CD14-positive monocyte (primary cell): ENCODE measurements around the gene GIT2. TPM values are rescaled to one million over a fixed set of nuclear protein-coding genes. Genes with fewer than 3 reads are reported as not detected.
A peak's percentile ranks its signal among the peaks of the same experiment; 100 is the strongest.

Experiments
- DNase-seq, 3 donors: peaks; one replicate each; pipeline ENCODE4 v3.0.0-alpha.2; 2011 to 2022
- H2AFZ ChIP-seq: 2 replicates; pipeline ENCODE4 v1.6.0; 2012; ENCODE audit warnings: mild to moderate bottlenecking, low read depth, low read length, inconsistent platforms; ENCODE audit not compliant: insufficient read depth, poor library complexity, severe bottlenecking
- H3K27ac ChIP-seq, 2 donors: 1 replicate in 1 of 2; 2 replicates in 1 of 2; pipeline ENCODE4 v1.5.1; 2012 to 2013; ENCODE audit warnings: low read length in 2 of 2, control low read depth in 1 of 2, inconsistent platforms in 1 of 2, low read depth in 1 of 2, mild to moderate bottlenecking in 1 of 2
- H3K27me3 ChIP-seq, 2 donors: one replicate each; pipeline versions ENCODE4 v1.6.0 to v1.6.1; 2011 to 2013; ENCODE audit warnings: low read length in 2 of 2; ENCODE audit not compliant: control insufficient read depth in 2 of 2, insufficient read depth in 2 of 2
- H3K36me3 ChIP-seq, 2 donors: replicated peaks in 1 of 2; 1 replicate in 1 of 2; 2 replicates in 1 of 2; pipeline versions ENCODE4 v1.5.1 to v1.6.1; 2012 to 2013; ENCODE audit warnings: low read length in 2 of 2, control low read depth in 1 of 2, inconsistent platforms in 1 of 2, mild to moderate bottlenecking in 1 of 2; ENCODE audit not compliant: insufficient read depth in 2 of 2, control insufficient read depth in 1 of 2
- H3K4me1 ChIP-seq, 2 donors: 1 replicate in 1 of 2; 2 replicates in 1 of 2; pipeline versions ENCODE4 v1.5.1 to v1.6.1; 2012 to 2013; ENCODE audit warnings: low read length in 2 of 2, control low read depth in 1 of 2, inconsistent platforms in 1 of 2, mild to moderate bottlenecking in 1 of 2, moderate library complexity in 1 of 2; ENCODE audit not compliant: insufficient read depth in 2 of 2, control insufficient read depth in 1 of 2
- H3K4me2 ChIP-seq: replicated peaks from 2 replicates; pipeline ENCODE3; 2012; ENCODE audit warnings: low read length, moderate library complexity, mild to moderate bottlenecking; ENCODE audit not compliant: poor library complexity, severe bottlenecking; ENCODE audit errors: extremely low read depth
- H3K4me3 ChIP-seq, 3 experiments: fragments of 200-600 bp in 1 of 3; sonication (generic) in 1 of 3; replicated peaks in 1 of 3; 1 replicate in 2 of 3; 2 replicates in 1 of 3; pipeline ENCODE4 v1.5.1; 2011 to 2013; ENCODE audit warnings: low read length in 3 of 3, mild to moderate bottlenecking in 3 of 3, control low read depth in 2 of 3, low read depth in 2 of 3, inconsistent platforms in 1 of 3, moderate library complexity in 1 of 3
- H3K79me2 ChIP-seq: 2 replicates; pipeline ENCODE4 v1.6.0; 2012; ENCODE audit warnings: mild to moderate bottlenecking, control low read depth, inconsistent platforms, low read length, moderate library complexity; ENCODE audit not compliant: insufficient read depth
- H3K9ac ChIP-seq: 2 replicates; pipeline ENCODE4 v1.6.0; 2017; ENCODE audit warnings: low read length, mild to moderate bottlenecking; ENCODE audit not compliant: insufficient read depth, poor library complexity, severe bottlenecking
- H3K9me3 ChIP-seq, 2 donors: replicated peaks in 1 of 2; 1 replicate in 1 of 2; 2 replicates in 1 of 2; pipeline versions ENCODE4 v1.5.1 to v1.6.1; 2012 to 2013; ENCODE audit warnings: low read length in 2 of 2, control low read depth in 1 of 2; ENCODE audit not compliant: control insufficient read depth in 1 of 2, insufficient read depth in 1 of 2
- H4K20me1 ChIP-seq: 2 replicates; pipeline ENCODE4 v1.6.0; 2012; ENCODE audit warnings: mild to moderate bottlenecking, low read length, control low read depth, moderate library complexity; ENCODE audit not compliant: insufficient read depth
- H3K27ac Mint-ChIP-seq, 7 donors: one replicate each; pipeline ENCODE4 v1.8.0; 2020; ENCODE audit warnings: mild to moderate bottlenecking in 7 of 7, mixed read lengths in 7 of 7, moderate library complexity in 6 of 7, inconsistent platforms in 2 of 7
- H3K27me3 Mint-ChIP-seq, 3 donors: one replicate each; pipeline ENCODE4 v1.8.0; 2021 to 2022; ENCODE audit warnings: low read depth in 3 of 3, mild to moderate bottlenecking in 3 of 3, mixed read lengths in 3 of 3, moderate library complexity in 3 of 3, inconsistent platforms in 1 of 3
- H3K36me3 Mint-ChIP-seq, 2 donors: one replicate each; pipeline ENCODE4 v1.8.0; 2020; ENCODE audit warnings: mixed read lengths in 2 of 2, inconsistent platforms in 1 of 2, mild to moderate bottlenecking in 1 of 2
- H3K4me1 Mint-ChIP-seq: one replicate; pipeline ENCODE4 v1.8.0; 2020; ENCODE audit warnings: mild to moderate bottlenecking, mixed read lengths
- H3K4me3 Mint-ChIP-seq, 2 donors: one replicate each; pipeline ENCODE4 v1.8.0; 2020; ENCODE audit warnings: mild to moderate bottlenecking in 2 of 2, mixed read lengths in 2 of 2, moderate library complexity in 1 of 2
- H3K9me3 Mint-ChIP-seq, 7 donors: one replicate each; pipeline ENCODE4 v1.8.0; 2020 to 2022; ENCODE audit warnings: mixed read lengths in 7 of 7, mild to moderate bottlenecking in 6 of 7, moderate library complexity in 6 of 7, inconsistent platforms in 2 of 7
- WGBS: methylation state at CpG from one replicate; pipeline ENCODE4 v1.1.5; 2013; ENCODE audit warnings: missing lambda C conversion rate; ENCODE audit not compliant: insufficient coverage; 5-methylcytosine and 5-hydroxymethylcytosine counted together
- intact Hi-C, 2 donors: fragments of 100-400 bp; cut with micrococcal nuclease; formaldehyde crosslinking; loops; one replicate each; pipeline versions ENCODE4 v1.15.0 to v1.15.1; 2023
- polyA plus RNA-seq, 3 donors: library from polyadenylated mRNA; depleted of rRNA in 1 of 3; unstranded in 2 of 3; stranded (reverse) in 1 of 3; fragments of 300-500 nt in 2 of 3; fragments of >200 nt in 1 of 3; fragmentation: Illumina TruSeq in 2 of 3; gene quantifications; 1 replicate in 2 of 3; 2 replicates in 1 of 3; pipeline ENCODE4 v1.2.3, GENCODE V29; 2012 to 2021
- TF ChIP-seq, protein P1 (sequence below): fragments of 200-600 bp; IDR thresholded peaks from one replicate; pipeline ENCODE4 v1.8.0; 2022; ENCODE audit warnings: antibody characterized with exemption, mild to moderate bottlenecking

Gene GIT2
- polyA plus RNA-seq, 3 donors: 75.8 to 139 (median 98.8) TPM

DNA sequence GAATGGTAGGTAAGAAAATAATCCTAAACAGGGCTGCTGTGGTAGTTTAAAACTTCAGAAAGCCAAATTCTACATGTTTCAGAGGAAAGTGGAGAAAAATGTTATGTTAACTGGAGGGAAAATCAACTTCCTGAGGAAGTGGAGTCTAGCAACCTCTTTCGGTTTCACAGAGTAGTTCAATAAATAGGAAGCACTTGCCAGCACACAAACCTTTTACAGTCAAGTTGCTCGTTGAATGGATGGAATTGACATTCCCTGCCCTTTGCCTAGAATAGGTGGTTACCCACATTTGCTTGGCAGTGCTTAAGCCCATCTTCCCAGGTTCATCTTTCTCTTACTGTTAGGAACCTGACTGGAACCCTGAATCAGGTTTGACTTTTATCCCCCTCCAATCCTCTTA, 19.0 kb upstream of the GIT2 start:
- TF ChIP-seq, protein P1, sequence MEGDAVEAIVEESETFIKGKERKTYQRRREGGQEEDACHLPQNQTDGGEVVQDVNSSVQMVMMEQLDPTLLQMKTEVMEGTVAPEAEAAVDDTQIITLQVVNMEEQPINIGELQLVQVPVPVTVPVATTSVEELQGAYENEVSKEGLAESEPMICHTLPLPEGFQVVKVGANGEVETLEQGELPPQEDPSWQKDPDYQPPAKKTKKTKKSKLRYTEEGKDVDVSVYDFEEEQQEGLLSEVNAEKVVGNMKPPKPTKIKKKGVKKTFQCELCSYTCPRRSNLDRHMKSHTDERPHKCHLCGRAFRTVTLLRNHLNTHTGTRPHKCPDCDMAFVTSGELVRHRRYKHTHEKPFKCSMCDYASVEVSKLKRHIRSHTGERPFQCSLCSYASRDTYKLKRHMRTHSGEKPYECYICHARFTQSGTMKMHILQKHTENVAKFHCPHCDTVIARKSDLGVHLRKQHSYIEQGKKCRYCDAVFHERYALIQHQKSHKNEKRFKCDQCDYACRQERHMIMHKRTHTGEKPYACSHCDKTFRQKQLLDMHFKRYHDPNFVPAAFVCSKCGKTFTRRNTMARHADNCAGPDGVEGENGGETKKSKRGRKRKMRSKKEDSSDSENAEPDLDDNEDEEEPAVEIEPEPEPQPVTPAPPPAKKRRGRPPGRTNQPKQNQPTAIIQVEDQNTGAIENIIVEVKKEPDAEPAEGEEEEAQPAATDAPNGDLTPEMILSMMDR: peak; percentile 12
- peaks cover 49% of the 10 kb centered on the region for H3K79me2 ChIP-seq
- peaks cover 0 to 1% (median 0%) of the 10 kb centered on the region in 3 donors for H3K27me3 Mint-ChIP-seq
- peak overlapping the region; percentile 37 for H3K4me2 ChIP-seq
- H3K9me3 Mint-ChIP-seq: no peaks in the 10 kb centered on the region
- peak overlapping the region; percentile 40 for H2AFZ ChIP-seq
- H3K27me3 ChIP-seq: no peaks in the 10 kb centered on the region
- peak; percentile 57 to 82 (median 74) for DNase-seq
- H3K4me3 Mint-ChIP-seq: peak overlapping the region in 1 of 2 donors; percentile 55
- H3K27ac ChIP-seq: peak overlapping the region; percentile 46 to 77
- peaks cover 20% of the 10 kb centered on the region for H4K20me1 ChIP-seq
- H3K36me3 Mint-ChIP-seq: peaks cover 53 to 73% of the 10 kb centered on the region in 2 donors
- H3K4me1 ChIP-seq: peaks cover 37 to 49% of the 10 kb centered on the region in 2 donors
- peaks cover 56% of the 10 kb centered on the region in 2 donors for H3K36me3 ChIP-seq
- intact Hi-C loops: no loop called here
- no peak overlapping the region for H3K9ac ChIP-seq
- peak overlapping the region in 1 of 3 experiments; percentile 40 for H3K4me3 ChIP-seq
- H3K27ac Mint-ChIP-seq: peak overlapping the region; percentile 79 to 93 (median 91)
- WGBS: no CpG with 5 or more reads among the region's 2 CpGs
- peaks cover 41% of the 10 kb centered on the region for H3K4me1 Mint-ChIP-seq
- H3K9me3 ChIP-seq: no peaks in the 10 kb centered on the region

DNA sequence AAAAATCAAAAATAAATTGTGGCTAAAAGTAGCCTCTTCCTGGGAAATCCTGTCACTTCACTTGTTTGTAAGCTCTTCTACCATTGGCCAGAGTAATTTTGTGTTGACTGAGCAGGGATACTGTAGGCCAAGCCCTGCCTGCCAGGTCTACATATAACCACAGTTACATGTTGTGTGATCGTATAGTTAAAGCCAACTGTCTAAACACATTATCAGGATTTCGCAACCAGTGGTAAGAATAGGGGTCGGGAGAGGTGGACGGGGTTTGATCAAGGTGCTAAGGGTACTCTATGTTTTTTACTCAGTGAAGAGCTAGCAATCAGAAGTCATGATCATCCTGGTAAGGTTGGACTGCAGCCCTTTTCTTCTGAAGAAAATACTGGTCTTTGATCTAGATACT, 16.5 kb upstream of the GIT2 start:
- WGBS: no CpG with 5 or more reads among the region's 4 CpGs
- Histone ChIP-seq H3K9me3 (no peaks in the 10 kb centered on the region), H3K79me2 (peaks cover 66% of the 10 kb centered on the region), H4K20me1 (peaks cover 16% of the 10 kb centered on the region), H3K4me3 (peak overlapping the region in 1 of 3 experiments; percentile 21), H3K4me1 (peaks cover 39 to 49% of the 10 kb centered on the region in 2 donors), H3K27ac (peak overlapping the region; percentile 55 to 76), H3K36me3 (peaks cover 31 to 32% of the 10 kb centered on the region in 2 donors), H3K9ac (no peak overlapping the region), H3K27me3 (no peaks in the 10 kb centered on the region), H3K4me2 (peak overlapping the region; percentile 45), H2AFZ (no peak overlapping the region)
- Mint-ChIP-seq H3K27me3 (peaks cover 0 to 2% (median 1%) of the 10 kb centered on the region in 3 donors), H3K27ac (peak overlapping the region; percentile 89 to 94 (median 90)), H3K4me1 (peaks cover 51% of the 10 kb centered on the region), H3K4me3 (peak overlapping the region in 1 of 2 donors; percentile 35), H3K9me3 (peaks cover 0 to 11% (median 6%) of the 10 kb centered on the region in 7 donors), H3K36me3 (peaks cover 40 to 63% of the 10 kb centered on the region in 2 donors)
- intact Hi-C loops: no loop called here
- no peak for DNase-seq
- TF ChIP-seq, protein P1: no peak
